Measurements from ENCODE around the gene CCL1.

DNA sequence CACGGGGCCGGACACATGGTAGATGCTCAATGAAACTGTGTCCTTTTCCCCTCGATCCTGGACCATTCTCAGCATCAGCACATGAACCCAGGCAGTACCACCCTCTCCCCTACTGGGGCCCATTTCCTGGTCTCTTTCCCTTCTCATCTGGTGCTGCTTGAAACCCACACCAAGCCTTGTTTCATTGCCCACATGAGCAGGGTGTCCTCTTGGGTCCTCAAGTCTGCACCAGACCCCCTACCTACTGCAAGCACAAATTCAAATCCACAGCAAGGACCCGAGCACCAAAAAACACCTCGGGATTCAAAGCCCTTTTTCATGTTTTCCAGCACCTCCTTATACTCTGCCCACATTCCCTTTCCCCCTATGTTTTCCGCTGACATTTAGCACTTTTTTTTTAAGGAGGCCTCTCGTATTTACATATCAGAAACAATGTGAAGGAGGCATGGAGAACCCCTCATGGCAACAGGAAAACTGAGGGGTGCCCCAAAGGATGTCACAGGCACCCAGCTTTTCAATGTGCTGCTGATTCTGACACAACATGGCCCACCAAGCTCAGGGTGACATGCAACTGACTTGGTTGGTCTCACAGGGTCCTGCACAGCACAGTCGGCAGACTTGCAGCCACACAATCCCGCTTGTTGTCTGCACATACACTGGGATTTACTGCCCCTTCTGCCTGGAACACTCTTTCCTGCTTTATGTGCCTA lies 4.6 kb upstream of the CCL1 start:
- TF ChIP-seq, protein P1, sequence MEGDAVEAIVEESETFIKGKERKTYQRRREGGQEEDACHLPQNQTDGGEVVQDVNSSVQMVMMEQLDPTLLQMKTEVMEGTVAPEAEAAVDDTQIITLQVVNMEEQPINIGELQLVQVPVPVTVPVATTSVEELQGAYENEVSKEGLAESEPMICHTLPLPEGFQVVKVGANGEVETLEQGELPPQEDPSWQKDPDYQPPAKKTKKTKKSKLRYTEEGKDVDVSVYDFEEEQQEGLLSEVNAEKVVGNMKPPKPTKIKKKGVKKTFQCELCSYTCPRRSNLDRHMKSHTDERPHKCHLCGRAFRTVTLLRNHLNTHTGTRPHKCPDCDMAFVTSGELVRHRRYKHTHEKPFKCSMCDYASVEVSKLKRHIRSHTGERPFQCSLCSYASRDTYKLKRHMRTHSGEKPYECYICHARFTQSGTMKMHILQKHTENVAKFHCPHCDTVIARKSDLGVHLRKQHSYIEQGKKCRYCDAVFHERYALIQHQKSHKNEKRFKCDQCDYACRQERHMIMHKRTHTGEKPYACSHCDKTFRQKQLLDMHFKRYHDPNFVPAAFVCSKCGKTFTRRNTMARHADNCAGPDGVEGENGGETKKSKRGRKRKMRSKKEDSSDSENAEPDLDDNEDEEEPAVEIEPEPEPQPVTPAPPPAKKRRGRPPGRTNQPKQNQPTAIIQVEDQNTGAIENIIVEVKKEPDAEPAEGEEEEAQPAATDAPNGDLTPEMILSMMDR (IDR thresholded peaks at IDR 0.05): no peak
- TF ChIP-seq POLR2A (IDR thresholded peaks at IDR 0.05): no peak
